NCI-H1436 treated with DMSO at 0.1 percent for 48 hours (cell line): Measurements from ENCODE around the gene SLC2A2.

Experiments
- DNase-seq: peaks from one replicate; lab custom pipeline; 2025; lab: John Stamatoyannopoulos, UW

Gene SLC2A2

GRCh38 chr3:171028779-171029232, 2.3 kb upstream of the SLC2A2 start:
- DNase-seq, result no peak

DNA sequence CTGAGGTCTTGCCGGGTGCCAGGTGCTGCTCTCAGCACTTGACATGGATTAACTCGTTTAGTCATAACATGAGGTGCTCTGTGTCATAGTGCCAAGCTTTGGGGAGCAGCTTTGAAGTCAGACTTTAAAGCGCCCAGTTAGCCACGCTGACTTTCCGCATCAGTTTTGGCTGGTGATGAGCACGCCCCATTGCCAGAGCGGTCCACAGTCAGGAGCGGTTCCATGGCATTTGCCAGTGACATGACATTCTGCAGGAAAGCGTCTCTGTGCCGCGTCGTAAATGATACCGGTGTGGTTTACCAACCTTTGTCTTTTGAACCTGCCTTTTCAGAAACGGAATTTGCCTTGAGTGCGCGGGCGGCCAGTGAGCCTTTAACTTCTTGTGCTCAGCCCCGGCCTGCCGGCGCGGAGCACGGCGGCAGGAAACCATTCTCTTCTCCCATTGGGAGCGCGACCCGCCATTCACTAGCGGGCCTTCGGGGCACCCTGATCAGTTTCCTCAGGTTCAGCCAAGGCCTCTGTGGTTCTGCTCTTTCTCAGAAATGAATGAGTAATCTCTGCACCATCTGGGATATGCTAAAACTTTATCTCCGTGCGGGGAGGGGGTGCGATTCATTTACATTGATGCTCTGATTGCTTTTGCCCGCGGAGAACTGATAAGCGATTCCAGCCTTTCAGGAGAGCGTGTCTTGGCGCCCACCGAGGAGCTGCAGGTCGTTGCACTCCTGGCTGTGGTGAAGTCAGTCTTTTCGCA, 1.7 kb upstream of the SLC2A2 start:
- no peak for DNase-seq

GRCh38 chr3:171023566-171023965, 3.0 kb downstream of the SLC2A2 start:
- no peak for DNase-seq

DNA sequence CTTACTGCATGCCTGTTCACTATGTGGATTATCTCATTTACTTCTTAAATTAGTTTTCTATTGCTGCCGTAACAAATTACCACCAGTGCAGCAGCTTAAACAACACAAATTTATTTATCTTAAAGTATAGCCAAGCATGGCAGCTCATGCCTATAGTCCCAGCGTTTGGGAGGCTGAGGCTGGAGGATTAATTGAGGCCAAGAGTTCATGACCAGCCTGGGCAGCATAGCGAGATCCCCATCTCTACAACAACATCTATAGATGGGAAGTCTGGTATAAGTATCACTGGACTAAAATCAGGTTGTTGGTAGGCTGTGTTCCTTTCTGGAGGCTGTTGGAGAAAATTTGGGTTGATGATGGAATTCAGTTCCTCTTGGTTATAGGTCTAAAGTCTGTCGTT, 5.1 kb downstream of the SLC2A2 start:
- DNase-seq, result no peak

GRCh38 chr3:171018156-171018935, 8.2 kb downstream of the SLC2A2 start:
- no peak for DNase-seq

GRCh38 chr3:171013822-171014748, 12.4 kb downstream of the SLC2A2 start:
- DNase-seq, result no peak

GRCh38 chr3:171011873-171012336, 14.6 kb downstream of the SLC2A2 start:
- no peak for DNase-seq

DNA sequence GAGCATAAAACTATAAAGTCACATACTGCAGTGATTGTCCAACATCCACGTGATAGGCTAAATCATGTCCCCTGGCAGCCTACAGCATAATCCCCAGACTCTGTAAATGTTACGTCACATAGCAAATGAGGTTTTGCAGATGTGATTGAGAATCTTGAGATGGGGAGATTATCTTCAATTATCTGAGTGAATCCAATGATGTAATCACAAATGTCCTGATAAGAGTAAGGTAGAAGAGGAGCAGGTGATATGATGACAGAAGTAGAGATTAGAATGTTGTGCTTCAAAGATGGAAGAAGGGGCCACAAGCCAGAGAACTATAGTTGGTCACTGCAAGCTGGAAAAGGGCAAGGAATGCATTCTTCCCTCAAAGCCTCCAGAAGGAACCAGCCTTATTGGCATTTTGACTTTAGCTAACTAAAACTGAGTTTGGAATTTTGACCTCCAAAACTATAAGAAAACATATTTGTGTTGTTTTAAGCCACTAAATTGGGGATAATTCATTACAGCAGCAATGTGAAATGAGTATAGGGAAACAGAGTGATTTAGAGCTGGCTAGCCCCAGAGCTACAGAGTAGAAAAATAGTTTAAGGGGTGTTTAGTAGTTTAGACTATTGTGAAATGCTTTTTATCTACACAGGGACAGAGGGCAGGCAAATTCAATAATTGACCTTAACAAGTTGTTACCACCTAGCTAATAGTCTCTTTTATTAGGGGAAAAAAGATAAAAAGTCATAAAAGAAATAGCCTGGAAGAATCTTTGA, 15.2 kb downstream of the SLC2A2 start:
- no peak for DNase-seq

DNA sequence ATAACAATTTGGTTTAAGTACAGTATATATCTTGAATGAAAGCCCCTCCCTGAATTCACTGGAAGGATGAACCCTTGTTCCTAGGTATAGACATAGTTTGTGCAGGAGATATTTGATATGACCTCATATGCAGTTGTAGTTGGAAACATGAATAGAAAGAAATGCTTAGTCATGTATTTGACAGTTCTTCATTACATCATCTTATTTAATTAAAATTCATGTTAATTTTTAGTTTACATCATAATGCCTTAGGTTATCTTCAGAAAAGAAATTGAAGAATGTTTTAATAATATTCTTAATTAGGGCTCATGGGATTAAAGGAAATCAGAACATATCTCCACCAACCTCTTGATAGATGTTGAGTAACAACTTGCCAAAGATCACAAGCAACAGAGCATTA, 19.2 kb downstream of the SLC2A2 start:
- DNase-seq, result no peak

DNA sequence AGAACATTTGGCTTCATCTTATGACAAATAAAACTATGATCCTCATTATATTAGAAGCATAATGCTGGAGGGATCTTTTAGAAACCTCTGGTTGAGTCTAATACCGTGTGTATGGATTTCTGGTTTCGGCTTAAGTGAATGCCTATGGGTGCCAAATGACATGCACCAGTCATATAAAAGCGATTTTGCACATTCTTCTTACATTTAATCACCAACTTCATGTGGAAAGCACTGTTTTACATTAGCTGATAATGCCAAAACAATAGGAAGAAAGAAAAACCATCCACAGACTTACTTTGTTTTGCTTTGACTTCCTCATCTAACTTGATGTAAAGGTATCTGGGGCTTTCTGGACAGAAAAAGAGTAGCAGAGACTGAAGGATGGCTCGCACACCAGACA, 20.9 kb downstream of the SLC2A2 start:
- DNase-seq, result no peak

DNA sequence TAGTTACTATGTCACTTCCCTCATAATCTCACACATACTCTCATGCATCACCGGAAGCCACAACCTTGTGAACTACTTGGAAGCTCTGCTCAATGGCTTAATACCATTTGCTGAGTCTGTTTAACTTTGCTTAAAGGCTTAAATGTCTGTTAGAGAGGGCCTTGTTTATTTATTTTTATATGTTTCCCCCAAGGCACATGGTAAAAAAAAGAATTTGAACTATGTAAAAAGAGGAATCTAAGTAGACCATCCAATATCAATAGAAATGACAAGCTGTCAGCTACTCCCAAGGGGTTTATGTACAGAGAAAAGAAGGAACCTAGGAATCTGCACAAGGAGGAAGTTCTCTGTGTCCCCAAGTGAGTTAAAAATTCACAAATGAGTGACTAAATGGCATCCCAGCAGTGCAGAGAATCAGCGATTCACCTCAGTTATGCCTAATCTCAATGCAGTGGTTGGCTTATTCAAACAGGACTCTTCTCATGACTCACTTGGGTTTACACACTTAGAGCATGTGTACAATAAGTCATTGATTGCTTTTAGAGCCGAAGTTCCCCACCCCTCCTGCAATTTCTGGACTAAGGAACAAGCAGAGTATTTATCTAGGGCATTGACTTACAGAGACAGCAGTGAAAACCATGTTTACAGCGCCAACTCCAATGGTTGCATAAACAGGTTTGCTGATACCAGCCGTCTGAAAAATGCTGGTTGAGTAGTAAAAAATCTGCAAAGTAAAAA, 24.4 kb downstream of the SLC2A2 start:
- no peak for DNase-seq

DNA sequence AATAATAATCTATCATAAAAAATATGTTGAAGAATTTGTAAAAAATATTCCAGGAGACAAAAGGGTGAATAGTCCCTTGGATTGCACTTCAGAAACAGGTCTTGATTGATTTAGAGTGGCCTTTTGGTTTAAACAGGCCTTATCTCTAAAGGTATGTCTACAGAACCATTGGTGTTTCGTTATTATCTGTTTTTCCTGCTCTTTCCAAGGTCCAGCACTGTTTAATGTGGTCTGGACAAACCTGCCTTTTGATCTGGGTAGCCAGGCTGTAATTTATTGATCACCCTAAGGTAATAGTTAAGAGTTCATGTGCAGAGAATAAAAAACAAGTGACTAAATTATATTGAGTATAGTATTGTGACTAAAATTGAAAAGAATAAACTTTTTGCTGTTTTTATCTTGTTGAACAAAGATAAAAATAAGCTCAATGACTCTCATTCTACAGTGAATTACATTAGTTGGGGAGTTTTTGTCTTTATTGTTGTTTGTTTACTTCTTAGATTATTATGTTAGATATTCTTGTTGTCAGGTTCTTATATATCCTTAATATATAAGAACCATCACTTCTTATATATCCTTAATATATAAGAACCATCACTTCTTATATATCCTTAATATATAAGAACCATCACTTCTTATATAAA, 25.1 kb downstream of the SLC2A2 start:
- no peak for DNase-seq

GRCh38 chr3:171000281-171000680, 26.2 kb downstream of the SLC2A2 start:
- no peak for DNase-seq

GRCh38 chr3:170999737-171000242, 26.7 kb downstream of the SLC2A2 start:
- no peak for DNase-seq

- no peak for DNase-seq
Observed at GRCh38 chr3:170997961-170998913, 28.3 kb downstream of the SLC2A2 start.

DNA sequence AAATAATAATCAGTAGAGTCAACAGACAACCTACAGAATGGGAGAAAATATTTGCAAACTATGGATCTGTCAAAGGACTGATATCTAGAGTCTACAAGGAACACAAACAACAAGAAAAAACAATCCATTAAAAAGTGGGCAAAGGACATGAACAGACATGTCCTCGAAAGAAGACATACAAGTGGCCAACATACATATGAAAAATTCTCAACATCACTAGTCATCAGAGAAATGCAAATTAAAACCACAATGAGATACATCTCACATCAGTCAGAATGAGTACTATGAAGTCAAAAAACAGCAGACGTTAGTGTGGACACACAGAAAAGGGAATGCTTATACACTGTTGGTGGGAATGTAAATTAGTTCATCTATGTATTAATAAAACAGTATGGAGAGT, 33.7 kb downstream of the SLC2A2 start:
- no peak for DNase-seq

DNA sequence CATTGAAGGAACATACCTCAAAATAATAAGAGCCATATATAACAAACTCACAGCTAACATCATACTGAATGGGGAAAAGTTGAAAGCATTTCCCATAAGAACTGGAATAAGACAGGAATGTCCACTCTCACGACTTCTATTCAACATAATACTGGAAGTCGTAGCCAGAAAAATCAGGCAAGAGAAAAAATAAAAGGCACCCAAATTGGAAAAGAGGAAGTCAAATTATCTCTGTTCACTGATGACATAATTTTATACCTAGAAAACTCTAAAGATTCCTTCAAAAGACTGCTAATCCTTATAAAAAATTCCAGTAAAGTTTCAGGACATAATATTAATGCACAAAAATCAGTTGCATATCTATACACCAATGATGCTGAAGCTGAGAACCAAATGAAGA, 34.9 kb downstream of the SLC2A2 start:
- DNase-seq, result no peak

GRCh38 chr3:170989100-170989648, 37.3 kb downstream of the SLC2A2 start:
- no peak for DNase-seq

DNA sequence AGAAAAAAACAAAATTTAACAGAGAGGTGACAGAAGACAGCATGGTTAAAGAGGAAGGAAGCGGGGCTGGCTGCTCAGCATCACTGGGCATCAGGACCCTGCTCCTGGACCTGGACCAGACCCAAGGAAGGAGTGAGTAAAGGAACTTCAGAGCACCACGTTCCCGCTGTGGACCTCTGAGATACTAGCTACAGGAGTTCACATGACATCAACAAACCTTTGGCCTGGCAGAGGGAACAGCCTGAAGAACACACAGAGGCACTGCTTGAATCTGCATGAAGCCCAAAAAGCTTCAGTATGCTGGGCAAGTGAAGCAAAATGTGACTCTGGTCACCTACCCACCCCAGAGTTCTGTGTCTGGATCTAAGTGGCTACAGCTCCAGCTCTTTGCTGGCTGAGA, 38.1 kb downstream of the SLC2A2 start:
- DNase-seq, result no peak
